HG03097 (cell line): Measurements from ENCODE around the gene TMED3.
"Not testable (repeated sequence)": the region's sequence is repeated elsewhere in the genome, so short reads cannot be mapped to it uniquely, and the experiment has no call there.

ENCODE experiments used
- ATAC-seq: cut with Tn5 transposase; IDR thresholded peaks from one replicate; pipeline ENCODE4 v1.9.1; 2021; ENCODE audit not compliant: unreplicated experiment, low FRiP score

Gene TMED3

GRCh38 chr15:79315623-79316328, 4.9 kb downstream of the TMED3 start:
- no peak for ATAC-seq

DNA sequence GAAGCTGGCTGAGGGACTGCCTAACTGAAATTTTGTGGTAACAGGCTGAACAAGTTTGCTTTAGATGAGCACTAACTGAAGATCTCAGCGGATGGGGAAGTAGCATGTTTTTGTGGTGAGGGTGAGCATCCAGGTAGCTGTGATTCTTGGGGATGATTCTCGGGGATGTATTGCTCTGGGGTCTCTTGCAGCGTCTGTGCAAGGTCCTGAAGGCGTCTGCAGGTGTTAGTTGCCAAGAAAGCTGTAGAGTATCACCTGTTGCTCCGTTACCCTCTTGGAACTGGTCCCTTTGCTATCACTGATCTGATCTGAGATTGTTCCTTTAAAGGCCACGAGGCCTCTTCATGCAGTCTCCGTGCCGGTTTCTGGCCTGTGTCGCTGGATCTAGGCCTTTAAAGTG, 6.0 kb downstream of the TMED3 start:
- ATAC-seq, result no peak

- ATAC-seq, result not testable (repeated sequence)
These were observed 9.1 kb downstream of the TMED3 start for GRCh38 chr15:79319973-79320372.

GRCh38 chr15:79321876-79322275, 11.0 kb downstream of the TMED3 start:
- no peak for ATAC-seq

GRCh38 chr15:79322306-79322705, 11.4 kb downstream of the TMED3 start:
- no peak for ATAC-seq

DNA sequence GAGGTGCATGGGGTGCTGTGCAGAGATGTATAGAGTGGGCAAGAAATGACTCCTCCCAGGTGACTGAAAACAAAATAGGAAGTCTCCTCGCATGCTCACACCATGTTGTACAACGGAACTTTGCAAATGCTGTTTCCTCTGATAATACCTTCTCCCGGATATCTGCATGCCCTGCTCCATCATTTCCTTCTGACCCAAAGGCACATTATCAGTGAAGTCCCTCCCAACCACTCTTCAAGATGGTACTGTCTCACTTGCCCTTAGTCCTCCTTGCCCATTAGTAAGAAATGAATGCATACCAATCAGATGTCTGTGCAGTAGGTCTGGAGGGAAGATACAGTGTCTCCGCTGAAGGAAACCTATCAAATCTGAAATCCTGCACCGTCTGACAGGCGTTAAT, 12.0 kb downstream of the TMED3 start:
- ATAC-seq, result no peak

- ATAC-seq, result no peak
These were observed 18.3 kb downstream of the TMED3 start for GRCh38 chr15:79329171-79329611.

GRCh38 chr15:79332824-79333510, 22.1 kb downstream of the TMED3 start:
- ATAC-seq, result no peak

GRCh38 chr15:79337591-79337990, 26.7 kb downstream of the TMED3 start:
- ATAC-seq, result no peak

GRCh38 chr15:79339588-79340314, 28.8 kb downstream of the TMED3 start:
- ATAC-seq, result no peak

GRCh38 chr15:79340315-79340602, 29.3 kb downstream of the TMED3 start:
- ATAC-seq, result no peak

DNA sequence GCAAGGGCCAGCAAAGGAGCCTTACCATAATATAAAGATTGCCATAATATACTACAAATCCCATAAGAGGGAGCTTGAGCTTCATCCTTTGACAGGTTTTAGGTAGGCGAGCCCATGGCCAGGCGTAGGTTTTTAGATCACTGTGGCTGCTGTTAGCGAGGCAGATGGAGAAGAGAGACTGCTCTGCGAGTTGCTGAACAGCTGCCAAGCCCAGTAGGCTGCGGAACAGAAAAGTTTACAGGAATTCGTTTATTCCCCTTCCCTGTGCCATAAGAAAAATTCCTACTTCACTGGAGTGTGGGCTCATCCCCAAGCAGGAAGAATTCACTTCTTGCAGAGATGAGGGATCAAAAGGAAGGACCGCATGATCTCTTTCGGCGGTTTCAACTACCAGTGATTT, 30.5 kb downstream of the TMED3 start:
- ATAC-seq, result no peak

DNA sequence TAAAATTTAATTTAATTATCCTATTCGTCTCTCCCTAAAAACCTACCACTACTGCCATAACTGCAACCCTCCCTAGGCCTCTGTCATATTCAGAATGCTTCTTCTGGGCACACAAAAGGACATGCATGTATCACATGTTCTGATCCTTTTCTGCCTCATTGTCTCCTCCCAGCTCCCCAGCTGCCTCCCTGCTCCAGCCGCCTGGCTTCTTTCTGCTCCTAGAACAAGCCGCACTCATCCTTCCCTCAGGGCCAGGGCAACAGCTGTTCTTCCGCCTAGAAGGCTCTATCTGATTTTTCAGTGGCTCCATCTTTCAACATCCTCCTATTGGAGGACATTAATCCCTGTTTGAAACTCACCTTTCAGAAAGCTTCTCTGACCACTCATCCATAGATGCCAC, 38.6 kb downstream of the TMED3 start:
- ATAC-seq, result no peak

GRCh38 chr15:79352206-79352605, 41.3 kb downstream of the TMED3 start:
- ATAC-seq, result no peak

DNA sequence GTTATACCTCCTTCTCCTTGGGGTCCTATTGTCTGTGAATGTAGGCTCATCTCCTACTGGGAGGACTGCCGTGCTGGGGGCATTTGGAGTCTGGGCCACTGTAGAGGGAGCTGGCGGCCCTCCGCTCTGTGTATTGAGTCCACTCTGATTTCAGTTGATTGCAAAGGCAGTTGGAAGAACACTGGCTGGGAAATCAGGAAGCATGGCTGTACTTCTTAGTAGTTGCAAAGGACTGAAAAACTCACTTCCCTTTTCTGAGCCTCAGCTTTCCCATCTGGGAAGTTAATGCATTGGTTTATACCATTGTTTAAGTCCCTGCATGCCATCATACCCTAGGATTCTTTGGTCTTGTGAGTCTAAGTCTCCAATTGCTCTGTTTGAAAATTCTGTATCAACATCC, 46.7 kb downstream of the TMED3 start:
- no peak for ATAC-seq

GRCh38 chr15:79358069-79358468, 47.2 kb downstream of the TMED3 start:
- no peak for ATAC-seq

DNA sequence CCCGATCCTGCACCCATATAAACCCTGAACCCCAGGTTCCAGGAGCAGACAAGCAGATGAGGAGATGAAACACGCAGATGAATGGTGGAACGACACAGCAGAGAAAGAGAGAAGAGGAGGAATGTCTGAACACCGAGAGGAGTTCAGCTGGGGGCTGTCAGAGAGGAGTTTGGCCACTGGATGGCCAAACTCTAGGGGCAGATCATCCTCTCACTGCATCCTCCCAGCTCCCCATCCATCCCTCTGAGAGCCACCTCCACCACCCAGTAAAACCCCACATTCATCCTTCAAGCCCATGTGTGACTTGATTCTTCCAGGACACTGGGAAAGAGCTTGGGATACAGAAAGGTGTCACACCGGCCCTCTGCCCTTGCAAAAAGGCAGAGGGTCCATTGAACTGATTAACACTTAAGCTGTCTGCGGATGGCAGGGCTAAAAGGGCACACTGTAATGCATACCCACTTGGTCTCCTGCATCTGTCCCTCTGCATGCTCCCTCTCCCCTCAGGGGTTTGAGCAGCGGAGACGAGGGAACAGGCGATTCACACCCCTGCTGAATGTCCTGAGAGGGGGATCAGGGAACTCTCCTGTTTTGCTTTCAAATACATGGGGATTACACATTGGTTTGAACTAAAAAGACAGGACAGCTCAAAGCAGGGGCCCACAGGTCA, 53.8 kb downstream of the TMED3 start:
- ATAC-seq, result no peak

DNA sequence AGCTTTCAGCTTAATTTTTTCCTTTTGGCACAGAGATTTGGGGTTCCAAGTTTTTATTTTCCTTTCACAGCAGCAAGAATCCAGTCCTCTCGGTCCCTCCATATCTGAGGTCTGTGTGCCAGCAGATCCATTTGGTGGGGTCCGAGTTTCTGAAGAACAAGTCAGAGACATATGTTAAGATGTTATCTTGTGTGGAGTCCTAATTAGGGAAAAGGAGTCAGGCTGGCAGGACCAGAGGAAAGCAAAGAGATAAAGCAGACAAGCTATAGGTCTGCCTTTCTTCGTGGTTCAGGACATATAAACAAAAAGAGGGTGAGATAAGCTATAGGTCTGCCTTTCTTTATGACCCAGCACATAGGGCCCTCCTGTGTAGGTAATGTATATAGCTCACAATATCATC, 54.9 kb downstream of the TMED3 start:
- ATAC-seq, result no peak

- no peak for ATAC-seq
These were observed 55.8 kb downstream of the TMED3 start for GRCh38 chr15:79366691-79367090.

GRCh38 chr15:79370716-79371115, 59.8 kb downstream of the TMED3 start:
- ATAC-seq, result no peak

- ATAC-seq, result no peak
These were observed 60.7 kb downstream of the TMED3 start for GRCh38 chr15:79371591-79371990.
